Measurements from ENCODE around the gene DAPK2.

The DAPK2 gene

GRCh38 chr15:63864186-63864585 is 182.1 kb downstream of the DAPK2 start:
- TF ChIP-seq SUZ12 (IDR thresholded peaks at IDR 0.05), result no peak
- no peak for TF ChIP-seq ELF4 (IDR thresholded peaks at IDR 0.05)
- TF ChIP-seq L3MBTL2 (conservative IDR thresholded peaks at IDR 0.05), result no peak
- no peak for TF ChIP-seq ZNF384 (IDR thresholded peaks at IDR 0.05)
- no peak for TF ChIP-seq SP1 (IDR thresholded peaks at IDR 0.05)
- no peak for TF ChIP-seq ARNT (IDR thresholded peaks at IDR 0.05)
- TF ChIP-seq HDGF (IDR thresholded peaks at IDR 0.05; ENCODE audit: borderline replicate concordance), result no peak
- TF ChIP-seq PKNOX1 (IDR thresholded peaks at IDR 0.05), result no peak
- no peak for TF ChIP-seq FOXK2 (IDR thresholded peaks at IDR 0.05)
- TF ChIP-seq LEF1 (IDR thresholded peaks at IDR 0.05; ENCODE audit: borderline replicate concordance), result no peak
- TF ChIP-seq FOXM1 (IDR thresholded peaks at IDR 0.05; ENCODE audit: borderline replicate concordance), result no peak
- TF ChIP-seq CTBP1 (IDR thresholded peaks at IDR 0.05; ENCODE audit: borderline replicate concordance), result no peak
- TF ChIP-seq NFRKB (IDR thresholded peaks at IDR 0.05), result no peak
- TF ChIP-seq BHLHE40 (IDR thresholded peaks at IDR 0.05; ENCODE audit: borderline replicate concordance), result no peak
- no peak for TF ChIP-seq FOXA1 (IDR thresholded peaks at IDR 0.05)
- TF ChIP-seq TARDBP (IDR thresholded peaks at IDR 0.05), result no peak
- CTCF ChIA-PET, result no interaction called here
- no peak for DNase-seq (ENCODE audit: extremely low spot score)
- POLR2A ChIA-PET, result no interaction called here

GRCh38 chr15:63861946-63862517 is 184.3 kb downstream of the DAPK2 start:
- no peak for DNase-seq (ENCODE audit: extremely low spot score)
- ChIA-PET CTCF (no interaction called here), POLR2A (no interaction called here)
- TF ChIP-seq FOXM1 (IDR thresholded peaks at IDR 0.05; ENCODE audit: borderline replicate concordance), result no peak
- no peak for TF ChIP-seq NFRKB (IDR thresholded peaks at IDR 0.05)
- no peak for TF ChIP-seq CTBP1 (IDR thresholded peaks at IDR 0.05; ENCODE audit: borderline replicate concordance)
- no peak for TF ChIP-seq TARDBP (IDR thresholded peaks at IDR 0.05)
- no peak for TF ChIP-seq SP1 (IDR thresholded peaks at IDR 0.05)

GRCh38 chr15:63860555-63860954 is 185.7 kb downstream of the DAPK2 start:
- TF ChIP-seq FOXM1 (IDR thresholded peaks at IDR 0.05; ENCODE audit: borderline replicate concordance) (no peak), ELF4 (IDR thresholded peaks at IDR 0.05) (no peak), LEF1 (IDR thresholded peaks at IDR 0.05; ENCODE audit: borderline replicate concordance) (no peak), SUZ12 (IDR thresholded peaks at IDR 0.05) (no peak), BHLHE40 (IDR thresholded peaks at IDR 0.05; ENCODE audit: borderline replicate concordance) (no peak), CTBP1 (IDR thresholded peaks at IDR 0.05; ENCODE audit: borderline replicate concordance) (no peak), FOXK2 (IDR thresholded peaks at IDR 0.05) (no peak), FOXA1 (IDR thresholded peaks at IDR 0.05) (no peak), L3MBTL2 (conservative IDR thresholded peaks at IDR 0.05) (no peak), ZNF384 (IDR thresholded peaks at IDR 0.05) (no peak), SP1 (IDR thresholded peaks at IDR 0.05) (no peak), HDGF (IDR thresholded peaks at IDR 0.05; ENCODE audit: borderline replicate concordance) (no peak), TARDBP (IDR thresholded peaks at IDR 0.05) (no peak), PKNOX1 (IDR thresholded peaks at IDR 0.05) (no peak), ARNT (IDR thresholded peaks at IDR 0.05) (no peak), NFRKB (IDR thresholded peaks at IDR 0.05) (no peak)
- CTCF ChIA-PET, result no interaction called here
- POLR2A ChIA-PET, result no interaction called here
- no peak for DNase-seq (ENCODE audit: extremely low spot score)

GRCh38 chr15:63860155-63860554 is 186.1 kb downstream of the DAPK2 start:
- TF ChIP-seq NFRKB (IDR thresholded peaks at IDR 0.05) (no peak), L3MBTL2 (conservative IDR thresholded peaks at IDR 0.05) (no peak), FOXA1 (IDR thresholded peaks at IDR 0.05) (no peak), SUZ12 (IDR thresholded peaks at IDR 0.05) (no peak), BHLHE40 (IDR thresholded peaks at IDR 0.05; ENCODE audit: borderline replicate concordance) (no peak), CTBP1 (IDR thresholded peaks at IDR 0.05; ENCODE audit: borderline replicate concordance) (no peak), ELF4 (IDR thresholded peaks at IDR 0.05) (no peak), PKNOX1 (IDR thresholded peaks at IDR 0.05) (no peak), HDGF (IDR thresholded peaks at IDR 0.05; ENCODE audit: borderline replicate concordance) (no peak), ZNF384 (IDR thresholded peaks at IDR 0.05) (no peak), ARNT (IDR thresholded peaks at IDR 0.05) (no peak), FOXM1 (IDR thresholded peaks at IDR 0.05; ENCODE audit: borderline replicate concordance) (no peak)
- DNase-seq (ENCODE audit: extremely low spot score), result no peak
- POLR2A ChIA-PET, result no interaction called here
- CTCF ChIA-PET, result no interaction called here

GRCh38 chr15:63858881-63859280 is 187.4 kb downstream of the DAPK2 start:
- ChIA-PET POLR2A (no interaction called here), CTCF (no interaction called here)
- TF ChIP-seq LEF1 (IDR thresholded peaks at IDR 0.05; ENCODE audit: borderline replicate concordance) (no peak), L3MBTL2 (conservative IDR thresholded peaks at IDR 0.05) (no peak), ELF4 (IDR thresholded peaks at IDR 0.05) (no peak), ZNF384 (IDR thresholded peaks at IDR 0.05) (no peak), TARDBP (IDR thresholded peaks at IDR 0.05) (no peak), BHLHE40 (IDR thresholded peaks at IDR 0.05; ENCODE audit: borderline replicate concordance) (no peak), NFRKB (IDR thresholded peaks at IDR 0.05) (no peak), SUZ12 (IDR thresholded peaks at IDR 0.05) (no peak), SP1 (IDR thresholded peaks at IDR 0.05) (no peak), HDGF (IDR thresholded peaks at IDR 0.05; ENCODE audit: borderline replicate concordance) (no peak), FOXM1 (IDR thresholded peaks at IDR 0.05; ENCODE audit: borderline replicate concordance) (no peak), FOXK2 (IDR thresholded peaks at IDR 0.05) (no peak), ARNT (IDR thresholded peaks at IDR 0.05) (no peak), FOXA1 (IDR thresholded peaks at IDR 0.05) (no peak), PKNOX1 (IDR thresholded peaks at IDR 0.05) (no peak), CTBP1 (IDR thresholded peaks at IDR 0.05; ENCODE audit: borderline replicate concordance) (no peak)
- DNase-seq (ENCODE audit: extremely low spot score), result no peak

Measured in HEK293T (cell line).